ENCODE data around the gene PDP2. TPM values are rescaled to one million over a fixed set of nuclear protein-coding genes. Genes with fewer than 3 reads are reported as not detected.

PDP2 gene
- total RNA-seq, 1 experiment from 2014 or later: 28.4 TPM

DNA sequence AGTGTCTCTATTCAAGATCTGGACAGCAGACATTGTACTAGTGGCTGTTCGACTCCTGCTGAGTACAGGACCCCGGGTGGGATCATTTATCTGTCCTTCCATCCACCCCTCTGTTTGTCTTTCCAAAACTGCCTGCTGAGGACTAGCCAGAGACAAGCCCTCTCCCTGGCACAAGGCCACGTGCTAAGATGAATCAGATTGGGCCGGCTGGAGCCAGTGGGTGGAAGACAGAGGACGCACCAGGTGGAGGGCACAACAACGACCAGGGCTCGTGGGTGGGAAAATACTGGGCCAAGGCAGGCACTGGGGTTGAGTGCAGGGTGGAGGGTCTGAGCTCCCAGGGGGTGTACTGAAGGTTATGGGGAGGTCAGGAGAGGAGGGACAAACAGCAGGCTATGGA is 37.5 kb upstream of the PDP2 start:
- ATAC-seq: no peak
- CTCF ChIA-PET: interaction anchor here (3.9 to 6.5 kb wide), 2 partner anchors 12 to 25 kb away, joined by 17 to 76 read pairs; partner anchors contain the start of gene NAE1
- Mint-ChIP-seq H3K27ac (no peak overlapping the region), H3K4me3 (no peak overlapping the region), H3K36me3 (no peaks in the 10 kb centered on the region), H3K4me1 (peaks cover 13% of the 10 kb centered on the region), H3K9me3 (no peaks in the 10 kb centered on the region), H3K27me3 (ENCODE audit: low read depth) (peaks cover 92% of the 10 kb centered on the region)
- POLR2A ChIA-PET: no interaction called here
- TF ChIP-seq, protein P1, sequence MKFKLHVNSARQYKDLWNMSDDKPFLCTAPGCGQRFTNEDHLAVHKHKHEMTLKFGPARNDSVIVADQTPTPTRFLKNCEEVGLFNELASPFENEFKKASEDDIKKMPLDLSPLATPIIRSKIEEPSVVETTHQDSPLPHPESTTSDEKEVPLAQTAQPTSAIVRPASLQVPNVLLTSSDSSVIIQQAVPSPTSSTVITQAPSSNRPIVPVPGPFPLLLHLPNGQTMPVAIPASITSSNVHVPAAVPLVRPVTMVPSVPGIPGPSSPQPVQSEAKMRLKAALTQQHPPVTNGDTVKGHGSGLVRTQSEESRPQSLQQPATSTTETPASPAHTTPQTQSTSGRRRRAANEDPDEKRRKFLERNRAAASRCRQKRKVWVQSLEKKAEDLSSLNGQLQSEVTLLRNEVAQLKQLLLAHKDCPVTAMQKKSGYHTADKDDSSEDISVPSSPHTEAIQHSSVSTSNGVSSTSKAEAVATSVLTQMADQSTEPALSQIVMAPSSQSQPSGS (CRISPR knock-in tag; IDR thresholded peaks at IDR 0.05; ENCODE audit: borderline replicate concordance, low read depth): no peak
- TF ChIP-seq, protein P2, sequence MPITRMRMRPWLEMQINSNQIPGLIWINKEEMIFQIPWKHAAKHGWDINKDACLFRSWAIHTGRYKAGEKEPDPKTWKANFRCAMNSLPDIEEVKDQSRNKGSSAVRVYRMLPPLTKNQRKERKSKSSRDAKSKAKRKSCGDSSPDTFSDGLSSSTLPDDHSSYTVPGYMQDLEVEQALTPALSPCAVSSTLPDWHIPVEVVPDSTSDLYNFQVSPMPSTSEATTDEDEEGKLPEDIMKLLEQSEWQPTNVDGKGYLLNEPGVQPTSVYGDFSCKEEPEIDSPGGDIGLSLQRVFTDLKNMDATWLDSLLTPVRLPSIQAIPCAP (CRISPR knock-in tag; IDR thresholded peaks at IDR 0.05): no peak
- TF ChIP-seq, protein P3, sequence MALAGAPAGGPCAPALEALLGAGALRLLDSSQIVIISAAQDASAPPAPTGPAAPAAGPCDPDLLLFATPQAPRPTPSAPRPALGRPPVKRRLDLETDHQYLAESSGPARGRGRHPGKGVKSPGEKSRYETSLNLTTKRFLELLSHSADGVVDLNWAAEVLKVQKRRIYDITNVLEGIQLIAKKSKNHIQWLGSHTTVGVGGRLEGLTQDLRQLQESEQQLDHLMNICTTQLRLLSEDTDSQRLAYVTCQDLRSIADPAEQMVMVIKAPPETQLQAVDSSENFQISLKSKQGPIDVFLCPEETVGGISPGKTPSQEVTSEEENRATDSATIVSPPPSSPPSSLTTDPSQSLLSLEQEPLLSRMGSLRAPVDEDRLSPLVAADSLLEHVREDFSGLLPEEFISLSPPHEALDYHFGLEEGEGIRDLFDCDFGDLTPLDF (CRISPR knock-in tag; IDR thresholded peaks at IDR 0.05): no peak
- TF ChIP-seq, protein P4, sequence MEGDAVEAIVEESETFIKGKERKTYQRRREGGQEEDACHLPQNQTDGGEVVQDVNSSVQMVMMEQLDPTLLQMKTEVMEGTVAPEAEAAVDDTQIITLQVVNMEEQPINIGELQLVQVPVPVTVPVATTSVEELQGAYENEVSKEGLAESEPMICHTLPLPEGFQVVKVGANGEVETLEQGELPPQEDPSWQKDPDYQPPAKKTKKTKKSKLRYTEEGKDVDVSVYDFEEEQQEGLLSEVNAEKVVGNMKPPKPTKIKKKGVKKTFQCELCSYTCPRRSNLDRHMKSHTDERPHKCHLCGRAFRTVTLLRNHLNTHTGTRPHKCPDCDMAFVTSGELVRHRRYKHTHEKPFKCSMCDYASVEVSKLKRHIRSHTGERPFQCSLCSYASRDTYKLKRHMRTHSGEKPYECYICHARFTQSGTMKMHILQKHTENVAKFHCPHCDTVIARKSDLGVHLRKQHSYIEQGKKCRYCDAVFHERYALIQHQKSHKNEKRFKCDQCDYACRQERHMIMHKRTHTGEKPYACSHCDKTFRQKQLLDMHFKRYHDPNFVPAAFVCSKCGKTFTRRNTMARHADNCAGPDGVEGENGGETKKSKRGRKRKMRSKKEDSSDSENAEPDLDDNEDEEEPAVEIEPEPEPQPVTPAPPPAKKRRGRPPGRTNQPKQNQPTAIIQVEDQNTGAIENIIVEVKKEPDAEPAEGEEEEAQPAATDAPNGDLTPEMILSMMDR (IDR thresholded peaks at IDR 0.05): no peak
- TF ChIP-seq, protein P5, sequence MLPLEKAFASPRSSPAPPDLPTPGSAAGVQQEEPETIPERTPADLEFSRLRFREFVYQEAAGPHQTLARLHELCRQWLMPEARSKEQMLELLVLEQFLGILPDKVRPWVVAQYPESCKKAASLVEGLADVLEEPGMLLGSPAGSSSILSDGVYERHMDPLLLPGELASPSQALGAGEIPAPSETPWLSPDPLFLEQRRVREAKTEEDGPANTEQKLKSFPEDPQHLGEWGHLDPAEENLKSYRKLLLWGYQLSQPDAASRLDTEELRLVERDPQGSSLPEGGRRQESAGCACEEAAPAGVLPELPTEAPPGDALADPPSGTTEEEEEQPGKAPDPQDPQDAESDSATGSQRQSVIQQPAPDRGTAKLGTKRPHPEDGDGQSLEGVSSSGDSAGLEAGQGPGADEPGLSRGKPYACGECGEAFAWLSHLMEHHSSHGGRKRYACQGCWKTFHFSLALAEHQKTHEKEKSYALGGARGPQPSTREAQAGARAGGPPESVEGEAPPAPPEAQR (CRISPR knock-in tag; IDR thresholded peaks at IDR 0.05): no peak
- TF ChIP-seq, protein P6, sequence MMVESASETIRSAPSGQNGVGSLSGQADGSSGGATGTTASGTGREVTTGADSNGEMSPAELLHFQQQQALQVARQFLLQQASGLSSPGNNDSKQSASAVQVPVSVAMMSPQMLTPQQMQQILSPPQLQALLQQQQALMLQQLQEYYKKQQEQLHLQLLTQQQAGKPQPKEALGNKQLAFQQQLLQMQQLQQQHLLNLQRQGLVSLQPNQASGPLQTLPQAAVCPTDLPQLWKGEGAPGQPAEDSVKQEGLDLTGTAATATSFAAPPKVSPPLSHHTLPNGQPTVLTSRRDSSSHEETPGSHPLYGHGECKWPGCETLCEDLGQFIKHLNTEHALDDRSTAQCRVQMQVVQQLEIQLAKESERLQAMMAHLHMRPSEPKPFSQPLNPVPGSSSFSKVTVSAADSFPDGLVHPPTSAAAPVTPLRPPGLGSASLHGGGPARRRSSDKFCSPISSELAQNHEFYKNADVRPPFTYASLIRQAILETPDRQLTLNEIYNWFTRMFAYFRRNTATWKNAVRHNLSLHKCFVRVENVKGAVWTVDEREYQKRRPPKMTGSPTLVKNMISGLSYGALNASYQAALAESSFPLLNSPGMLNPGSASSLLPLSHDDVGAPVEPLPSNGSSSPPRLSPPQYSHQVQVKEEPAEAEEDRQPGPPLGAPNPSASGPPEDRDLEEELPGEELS (CRISPR knock-in tag; IDR thresholded peaks at IDR 0.05): no peak
- TF ChIP-seq NR1H2 (CRISPR knock-in tag; IDR thresholded peaks at IDR 0.05) (no peak), FOXP1 (CRISPR knock-in tag; IDR thresholded peaks at IDR 0.05; ENCODE audit: borderline replicate concordance) (no peak), NFATC4 (CRISPR knock-in tag; IDR thresholded peaks at IDR 0.05) (no peak), TP53 (CRISPR knock-in tag; IDR thresholded peaks at IDR 0.05) (no peak), CREM (CRISPR knock-in tag; IDR thresholded peaks at IDR 0.05) (no peak)
- TF ChIP-seq, protein P7, sequence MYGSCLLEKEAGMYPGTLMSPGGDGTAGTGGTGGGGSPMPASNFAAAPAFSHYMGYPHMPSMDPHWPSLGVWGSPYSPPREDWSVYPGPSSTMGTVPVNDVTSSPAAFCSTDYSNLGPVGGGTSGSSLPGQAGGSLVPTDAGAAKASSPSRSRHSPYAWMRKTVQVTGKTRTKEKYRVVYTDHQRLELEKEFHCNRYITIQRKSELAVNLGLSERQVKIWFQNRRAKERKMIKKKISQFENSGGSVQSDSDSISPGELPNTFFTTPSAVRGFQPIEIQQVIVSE (CRISPR knock-in tag; IDR thresholded peaks at IDR 0.05; ENCODE audit: borderline replicate concordance): no peak
- TF ChIP-seq, protein P8, sequence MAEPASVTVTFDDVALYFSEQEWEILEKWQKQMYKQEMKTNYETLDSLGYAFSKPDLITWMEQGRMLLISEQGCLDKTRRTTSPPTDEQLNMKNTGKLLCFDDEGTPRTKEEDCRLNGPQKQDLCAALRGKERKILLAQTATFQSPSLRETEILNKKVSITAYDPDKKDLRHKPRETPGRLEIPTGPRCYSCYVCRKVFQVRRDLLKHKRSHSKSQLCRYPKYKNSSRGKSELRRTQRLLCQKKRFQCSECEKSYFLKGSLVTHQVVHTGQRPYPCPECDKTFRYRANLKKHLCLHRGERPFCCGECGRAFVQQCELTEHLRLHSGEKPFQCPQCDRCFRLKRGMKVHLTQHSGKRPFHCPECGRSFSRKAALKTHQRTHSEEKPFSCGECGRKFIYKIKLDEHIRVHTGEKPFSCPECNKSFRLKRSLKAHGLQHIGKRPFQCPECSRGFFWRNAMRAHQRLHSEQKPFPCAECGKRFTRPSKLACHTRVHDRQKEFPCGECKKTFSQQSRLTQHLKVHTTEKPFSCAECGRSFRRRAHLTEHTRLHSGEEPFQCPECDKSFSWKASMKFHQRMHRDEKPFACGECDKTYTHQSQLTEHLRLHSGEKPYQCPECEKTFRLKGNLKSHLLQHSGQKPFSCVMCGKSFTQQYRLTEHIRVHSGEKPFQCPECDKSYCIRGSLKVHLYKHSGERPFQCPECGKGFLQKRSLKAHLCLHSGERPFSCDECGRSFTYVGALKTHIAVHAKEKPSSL (CRISPR knock-in tag; conservative IDR thresholded peaks at IDR 0.05): no peak
- TF ChIP-seq, protein P9, sequence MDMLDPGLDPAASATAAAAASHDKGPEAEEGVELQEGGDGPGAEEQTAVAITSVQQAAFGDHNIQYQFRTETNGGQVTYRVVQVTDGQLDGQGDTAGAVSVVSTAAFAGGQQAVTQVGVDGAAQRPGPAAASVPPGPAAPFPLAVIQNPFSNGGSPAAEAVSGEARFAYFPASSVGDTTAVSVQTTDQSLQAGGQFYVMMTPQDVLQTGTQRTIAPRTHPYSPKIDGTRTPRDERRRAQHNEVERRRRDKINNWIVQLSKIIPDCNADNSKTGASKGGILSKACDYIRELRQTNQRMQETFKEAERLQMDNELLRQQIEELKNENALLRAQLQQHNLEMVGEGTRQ (CRISPR knock-in tag; IDR thresholded peaks at IDR 0.05): no peak
- TF ChIP-seq, protein P10, sequence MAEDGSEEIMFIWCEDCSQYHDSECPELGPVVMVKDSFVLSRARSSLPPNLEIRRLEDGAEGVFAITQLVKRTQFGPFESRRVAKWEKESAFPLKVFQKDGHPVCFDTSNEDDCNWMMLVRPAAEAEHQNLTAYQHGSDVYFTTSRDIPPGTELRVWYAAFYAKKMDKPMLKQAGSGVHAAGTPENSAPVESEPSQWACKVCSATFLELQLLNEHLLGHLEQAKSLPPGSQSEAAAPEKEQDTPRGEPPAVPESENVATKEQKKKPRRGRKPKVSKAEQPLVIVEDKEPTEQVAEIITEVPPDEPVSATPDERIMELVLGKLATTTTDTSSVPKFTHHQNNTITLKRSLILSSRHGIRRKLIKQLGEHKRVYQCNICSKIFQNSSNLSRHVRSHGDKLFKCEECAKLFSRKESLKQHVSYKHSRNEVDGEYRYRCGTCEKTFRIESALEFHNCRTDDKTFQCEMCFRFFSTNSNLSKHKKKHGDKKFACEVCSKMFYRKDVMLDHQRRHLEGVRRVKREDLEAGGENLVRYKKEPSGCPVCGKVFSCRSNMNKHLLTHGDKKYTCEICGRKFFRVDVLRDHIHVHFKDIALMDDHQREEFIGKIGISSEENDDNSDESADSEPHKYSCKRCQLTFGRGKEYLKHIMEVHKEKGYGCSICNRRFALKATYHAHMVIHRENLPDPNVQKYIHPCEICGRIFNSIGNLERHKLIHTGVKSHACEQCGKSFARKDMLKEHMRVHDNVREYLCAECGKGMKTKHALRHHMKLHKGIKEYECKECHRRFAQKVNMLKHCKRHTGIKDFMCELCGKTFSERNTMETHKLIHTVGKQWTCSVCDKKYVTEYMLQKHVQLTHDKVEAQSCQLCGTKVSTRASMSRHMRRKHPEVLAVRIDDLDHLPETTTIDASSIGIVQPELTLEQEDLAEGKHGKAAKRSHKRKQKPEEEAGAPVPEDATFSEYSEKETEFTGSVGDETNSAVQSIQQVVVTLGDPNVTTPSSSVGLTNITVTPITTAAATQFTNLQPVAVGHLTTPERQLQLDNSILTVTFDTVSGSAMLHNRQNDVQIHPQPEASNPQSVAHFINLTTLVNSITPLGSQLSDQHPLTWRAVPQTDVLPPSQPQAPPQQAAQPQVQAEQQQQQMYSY (CRISPR knock-in tag; IDR thresholded peaks at IDR 0.05): no peak
- TF ChIP-seq, protein P11, sequence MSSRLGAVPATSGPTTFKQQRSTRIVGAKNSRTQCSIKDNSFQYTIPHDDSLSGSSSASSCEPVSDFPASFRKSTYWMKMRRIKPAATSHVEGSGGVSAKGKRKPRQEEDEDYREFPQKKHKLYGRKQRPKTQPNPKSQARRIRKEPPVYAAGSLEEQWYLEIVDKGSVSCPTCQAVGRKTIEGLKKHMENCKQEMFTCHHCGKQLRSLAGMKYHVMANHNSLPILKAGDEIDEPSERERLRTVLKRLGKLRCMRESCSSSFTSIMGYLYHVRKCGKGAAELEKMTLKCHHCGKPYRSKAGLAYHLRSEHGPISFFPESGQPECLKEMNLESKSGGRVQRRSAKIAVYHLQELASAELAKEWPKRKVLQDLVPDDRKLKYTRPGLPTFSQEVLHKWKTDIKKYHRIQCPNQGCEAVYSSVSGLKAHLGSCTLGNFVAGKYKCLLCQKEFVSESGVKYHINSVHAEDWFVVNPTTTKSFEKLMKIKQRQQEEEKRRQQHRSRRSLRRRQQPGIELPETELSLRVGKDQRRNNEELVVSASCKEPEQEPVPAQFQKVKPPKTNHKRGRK (CRISPR knock-in tag; IDR thresholded peaks at IDR 0.05; ENCODE audit: borderline replicate concordance): no peak
- no peak for DNase-seq (ENCODE audit: low spot score)

Data from WTC11 (cell line).